ENCODE measurements around the gene ATRNL1.

- TF ChIP-seq ZNF274 (IDR thresholded peaks at IDR 0.05; ENCODE audit: low read depth, low read length) (no peak), YY1 (IDR thresholded peaks at IDR 0.05; ENCODE audit: insufficient read depth, insufficient read length) (no peak)
Measured at GRCh38 chr10:115951242-115951641, 858.1 kb downstream of the ATRNL1 start.

All from NT2/D1 (cell line).